Activated CD8-positive, alpha-beta memory T cell treated with anti-CD3 and anti-CD28 coated beads for 1 hour (primary cell): Measurements from ENCODE around the gene TNFAIP1.
"Not testable (repeated sequence)": the region's sequence is repeated elsewhere in the genome, so short reads cannot be mapped to it uniquely, and the experiment has no call there.

ENCODE experiments used
- DNase-seq, 2 donors: peaks; one replicate each; pipeline ENCODE4 v3.0.0-alpha.2; 2020; ENCODE audit warnings: low read depth in 1 of 2; ENCODE audit errors: extremely low read depth in 1 of 2

TNFAIP1 gene

DNA sequence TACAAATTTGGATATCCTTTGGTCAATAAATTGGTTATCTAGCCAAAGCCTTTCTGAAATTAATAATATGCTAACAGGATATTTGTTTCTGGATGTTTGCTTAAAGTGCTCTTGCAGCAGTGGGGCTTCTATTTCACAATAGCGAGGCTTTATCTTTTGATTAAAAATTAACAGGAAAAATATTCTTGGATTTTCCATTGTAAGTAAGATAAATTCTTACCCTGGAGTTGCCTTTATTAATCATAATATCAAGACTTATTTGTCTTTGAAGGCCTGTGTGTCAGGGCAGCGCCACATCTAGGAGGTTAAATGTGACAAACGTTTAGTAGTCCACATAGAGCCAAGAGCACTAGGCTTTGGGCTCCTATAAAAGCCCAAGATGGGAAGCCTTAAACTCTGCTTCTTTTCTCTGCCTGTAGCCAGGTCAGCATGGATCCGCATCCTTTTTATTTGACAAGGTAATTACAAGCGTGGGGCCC, 11.3 kb upstream of the TNFAIP1 start:
- DNase-seq: no peak

- no peak for DNase-seq
Measured at GRCh38 chr17:28324781-28325180, 10.8 kb upstream of the TNFAIP1 start.

DNA sequence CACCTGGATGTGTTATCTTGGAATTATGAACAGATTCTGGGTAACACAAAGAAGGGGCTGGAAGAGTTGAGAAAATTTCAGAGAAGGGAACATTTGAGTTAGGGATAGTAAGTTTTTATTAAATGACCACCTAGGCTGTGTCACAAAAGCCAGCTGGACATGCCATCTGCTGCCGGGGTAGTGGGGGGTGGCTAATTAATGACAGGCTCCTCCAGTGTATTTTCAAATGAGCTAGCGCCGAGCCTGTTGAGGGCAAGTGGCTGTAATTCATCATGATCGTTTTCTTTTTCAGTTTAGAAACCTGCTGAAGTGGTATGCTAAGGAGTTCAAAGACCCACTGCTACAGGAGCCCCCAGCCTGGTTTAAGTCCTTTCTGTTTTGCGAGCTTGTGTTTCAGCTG, 10.3 kb upstream of the TNFAIP1 start:
- DNase-seq: no peak

DNA sequence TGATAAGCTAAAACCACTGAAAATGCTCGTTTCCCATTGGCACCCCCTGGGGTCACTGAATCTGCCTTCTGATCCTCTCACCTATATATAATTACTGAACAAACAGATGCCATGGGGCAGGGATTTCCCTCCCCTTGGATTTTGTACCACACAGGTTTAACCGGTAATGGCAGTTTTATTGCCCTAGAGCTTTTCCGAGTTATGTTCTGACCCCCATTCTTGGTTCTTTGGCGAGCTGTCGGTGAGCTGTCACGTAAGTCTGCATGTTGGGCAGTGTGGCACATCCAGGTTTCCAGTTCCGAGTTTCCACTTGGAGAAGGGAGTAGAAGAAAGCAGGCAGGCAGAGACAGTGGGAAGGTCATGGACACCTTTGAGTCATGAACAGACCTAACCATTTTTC, 9.4 kb upstream of the TNFAIP1 start:
- DNase-seq: no peak

DNA sequence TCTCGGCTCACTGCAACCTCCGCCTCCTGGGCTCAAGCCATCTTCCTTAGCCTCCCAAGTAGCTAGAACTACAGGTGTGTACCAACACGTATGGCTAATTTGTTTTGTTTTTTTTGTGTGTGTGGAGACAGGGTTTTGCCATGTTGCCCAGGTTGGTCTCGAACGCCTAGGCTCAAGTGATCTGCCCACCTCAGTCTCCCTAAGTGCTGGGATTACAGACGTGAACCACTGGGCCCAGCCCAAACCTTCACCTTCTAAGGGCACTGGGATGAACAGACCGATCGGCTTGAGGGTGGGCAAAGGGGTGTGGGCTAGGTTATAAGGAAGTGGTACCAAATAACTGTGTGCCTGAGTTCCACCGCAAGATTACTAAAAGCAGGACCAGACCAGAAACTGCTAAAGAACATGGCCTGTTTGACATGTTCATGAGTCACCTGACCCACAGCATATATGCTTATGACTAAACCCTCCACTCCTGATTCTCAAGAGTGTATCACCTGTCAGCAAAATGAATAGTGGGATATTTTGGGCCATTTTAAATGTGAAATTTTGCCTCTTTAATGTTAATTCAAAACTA, 8.4 kb upstream of the TNFAIP1 start:
- no peak for DNase-seq

DNA sequence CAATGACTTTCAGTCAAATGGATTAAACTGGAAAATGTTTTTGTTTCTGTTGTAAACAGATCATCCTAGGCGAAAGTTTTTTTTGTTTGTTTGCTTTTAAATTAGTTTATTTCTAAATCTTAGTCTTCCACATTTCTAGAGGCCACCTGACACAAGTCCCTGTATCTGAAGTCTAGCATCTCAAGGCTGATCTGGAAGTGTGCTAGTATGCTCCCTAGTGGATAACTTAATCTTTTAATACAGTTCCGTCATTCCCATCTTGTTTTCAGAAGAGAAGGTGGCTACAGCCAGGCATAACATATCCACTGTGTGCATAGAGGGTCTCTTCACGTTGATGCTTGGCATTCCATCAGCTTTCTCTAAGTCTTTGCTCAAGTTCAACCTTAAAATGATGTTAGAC, 7.9 kb upstream of the TNFAIP1 start:
- no peak for DNase-seq

- no peak for DNase-seq
Measured at GRCh38 chr17:28328325-28328724, 7.2 kb upstream of the TNFAIP1 start.

DNA sequence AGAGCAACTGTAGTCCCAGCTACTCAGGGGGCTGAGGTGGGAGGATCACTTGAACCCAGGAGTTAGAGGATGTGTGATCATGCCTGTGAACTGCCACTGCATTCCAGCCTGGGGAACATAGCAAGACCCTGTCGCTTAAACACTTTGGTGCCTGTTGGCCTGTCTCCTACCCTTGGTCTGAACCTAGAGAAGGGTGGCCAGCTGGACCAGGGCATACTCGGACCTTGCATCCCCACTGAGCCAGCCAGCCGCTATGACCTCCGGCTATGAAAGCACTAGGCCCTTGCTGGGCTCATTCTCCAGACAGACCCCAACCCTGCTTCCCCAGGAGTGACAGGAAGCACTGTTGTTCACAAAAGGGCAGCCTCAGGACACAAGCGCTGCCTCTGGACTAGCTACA, 4.9 kb upstream of the TNFAIP1 start:
- no peak for DNase-seq

DNA sequence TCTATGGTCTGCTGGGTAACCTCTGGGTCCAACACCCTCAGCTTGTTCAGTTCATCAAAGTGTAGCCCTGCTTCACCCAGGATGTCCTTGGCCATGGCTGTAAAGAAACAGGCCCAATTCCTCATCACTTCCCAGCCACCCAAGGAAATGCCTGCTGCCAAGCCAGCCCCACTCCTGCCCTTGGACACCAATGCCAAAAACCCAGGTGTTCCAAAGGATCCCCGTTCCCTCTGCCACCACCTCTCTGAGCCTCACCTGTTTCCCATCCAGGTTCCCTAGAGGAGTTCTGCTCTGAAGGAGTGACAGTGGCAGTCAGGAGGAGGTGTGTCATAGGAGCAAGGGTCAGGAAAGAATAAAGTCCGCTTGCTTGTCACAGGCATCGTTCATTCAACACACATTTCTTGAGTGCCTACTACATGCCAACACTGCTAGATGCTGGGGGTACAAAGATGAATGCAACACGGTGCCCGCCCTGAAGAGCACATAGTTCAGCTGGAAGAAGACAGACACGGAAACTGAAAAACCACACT, 3.6 kb upstream of the TNFAIP1 start:
- DNase-seq: no peak

GRCh38 chr17:28333083-28333746, 2.3 kb upstream of the TNFAIP1 start:
- no peak for DNase-seq

- DNase-seq: no peak
Measured at GRCh38 chr17:28334171-28334570, 1.4 kb upstream of the TNFAIP1 start.

- DNase-seq: no peak
Measured at GRCh38 chr17:28334666-28335200, 828 bp upstream of the TNFAIP1 start.

- no peak for DNase-seq
Measured at GRCh38 chr17:28335959-28336871, 654 bp downstream of the TNFAIP1 start.

GRCh38 chr17:28338056-28338768, 2.7 kb downstream of the TNFAIP1 start:
- no peak for DNase-seq

DNA sequence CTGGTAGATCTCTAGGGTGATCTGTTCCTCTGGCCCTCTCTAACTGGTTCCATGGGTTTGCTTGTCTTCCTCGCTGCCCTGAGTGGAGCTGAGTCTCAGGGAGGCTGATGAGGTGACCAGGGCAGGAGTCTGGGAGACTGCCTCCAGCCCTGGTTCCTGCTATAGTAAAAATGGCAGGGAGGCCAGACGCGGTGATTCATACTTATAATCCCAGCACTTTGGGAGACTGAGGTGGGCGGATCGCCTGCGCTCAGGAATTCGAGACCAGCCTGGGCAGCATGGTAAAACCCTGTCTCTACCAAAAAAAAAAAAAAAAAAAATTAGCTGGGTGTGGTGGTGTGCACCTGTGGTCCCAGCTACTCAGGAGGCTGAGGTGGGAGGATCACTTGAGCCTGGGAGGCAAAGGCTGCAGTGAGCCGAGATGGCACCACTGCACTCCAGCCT, 3.2 kb downstream of the TNFAIP1 start:
- DNase-seq: not testable (repeated sequence)

DNA sequence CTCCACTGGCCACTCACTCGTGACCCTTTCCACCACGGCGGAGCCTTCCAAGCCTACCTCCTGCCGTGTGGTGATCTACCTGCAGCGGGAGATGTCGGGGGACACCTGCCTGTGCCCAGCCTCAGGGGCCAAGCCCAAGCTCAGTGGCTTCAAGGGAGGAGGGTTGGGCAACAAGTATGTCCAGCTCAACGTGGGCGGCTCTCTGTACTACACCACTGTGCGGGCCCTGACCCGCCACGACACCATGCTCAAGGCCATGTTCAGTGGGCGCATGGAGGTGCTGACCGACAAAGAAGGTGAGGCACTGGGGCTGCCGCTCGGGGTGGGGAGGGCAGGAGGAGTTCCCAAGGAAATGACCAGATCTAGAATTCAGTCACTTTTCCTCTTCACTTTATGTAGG, 3.9 kb downstream of the TNFAIP1 start:
- DNase-seq: no peak

- no peak for DNase-seq
Measured at GRCh38 chr17:28340374-28340773, 4.8 kb downstream of the TNFAIP1 start.

DNA sequence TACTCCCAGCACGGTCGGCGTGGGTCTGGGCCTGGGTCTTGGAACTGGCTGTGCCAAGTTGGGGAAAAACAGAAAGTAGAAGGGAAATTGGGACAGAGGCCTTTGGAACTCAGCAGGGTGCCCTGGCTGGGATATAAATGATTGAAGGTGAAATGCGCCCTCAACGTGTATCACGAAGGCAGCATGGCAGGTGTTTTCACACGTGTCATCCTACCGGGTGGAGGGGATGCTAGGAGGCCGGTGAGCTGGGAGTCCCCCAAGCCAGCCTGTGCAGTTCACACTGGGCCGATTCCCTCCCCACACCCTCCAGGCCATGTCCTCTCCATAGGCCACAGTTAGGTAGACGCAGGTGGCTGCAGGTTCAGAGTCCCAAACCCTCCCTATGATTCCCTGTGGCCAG, 6.0 kb downstream of the TNFAIP1 start:
- DNase-seq: no peak

GRCh38 chr17:28342313-28342712, 6.8 kb downstream of the TNFAIP1 start:
- no peak for DNase-seq

- no peak for DNase-seq
Measured at GRCh38 chr17:28343491-28343932, 8.0 kb downstream of the TNFAIP1 start.
